ENCODE measurements around the gene NR2F2.

The NR2F2 gene

DNA sequence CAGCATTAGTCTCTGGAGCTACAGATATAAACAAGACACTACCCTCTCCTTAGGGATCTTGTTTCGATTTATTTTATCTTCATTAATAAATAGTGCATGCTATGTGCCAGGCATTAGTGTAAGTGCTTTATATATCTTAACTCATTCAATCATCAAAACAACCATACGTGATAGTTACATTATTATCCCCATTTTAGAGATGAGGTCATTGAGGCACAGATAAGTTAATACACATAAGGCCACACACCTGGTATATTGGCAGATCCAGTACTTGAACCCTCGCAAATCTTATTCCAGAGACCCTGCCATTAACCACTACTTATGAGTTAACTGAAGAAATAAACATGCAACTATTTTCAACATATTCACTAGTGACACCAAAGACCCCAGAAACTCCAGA lies 25.7 kb upstream of the NR2F2 start:
- Histone ChIP-seq H3K9ac (ENCODE audit: low read length) (no peak overlapping the region), H3K9me3 (ENCODE audit: low read length) (no peaks in the 10 kb centered on the region), H3K36me3 (ENCODE audit: insufficient read depth, low read length) (no peaks in the 10 kb centered on the region), H3K4me1 (ENCODE audit: insufficient read depth, low read length) (peaks cover 8% of the 10 kb centered on the region), H3K27ac (ENCODE audit: low read depth, low read length) (no peak overlapping the region), H3K27me3 (ENCODE audit: control insufficient read depth in 1 of 2, insufficient read depth in 2 of 2, low read length in 2 of 2) (no peaks in the 10 kb centered on the region), H3K4me3 (ENCODE audit: low read depth in 1 of 2, low read length in 2 of 2) (no peak overlapping the region)

- Histone ChIP-seq H3K9ac (ENCODE audit: low read length) (no peak overlapping the region), H3K4me3 (ENCODE audit: low read depth in 1 of 2, low read length in 2 of 2) (no peak overlapping the region)
Observed at GRCh38 chr15:96306321-96306720, 24.2 kb upstream of the NR2F2 start.

DNA sequence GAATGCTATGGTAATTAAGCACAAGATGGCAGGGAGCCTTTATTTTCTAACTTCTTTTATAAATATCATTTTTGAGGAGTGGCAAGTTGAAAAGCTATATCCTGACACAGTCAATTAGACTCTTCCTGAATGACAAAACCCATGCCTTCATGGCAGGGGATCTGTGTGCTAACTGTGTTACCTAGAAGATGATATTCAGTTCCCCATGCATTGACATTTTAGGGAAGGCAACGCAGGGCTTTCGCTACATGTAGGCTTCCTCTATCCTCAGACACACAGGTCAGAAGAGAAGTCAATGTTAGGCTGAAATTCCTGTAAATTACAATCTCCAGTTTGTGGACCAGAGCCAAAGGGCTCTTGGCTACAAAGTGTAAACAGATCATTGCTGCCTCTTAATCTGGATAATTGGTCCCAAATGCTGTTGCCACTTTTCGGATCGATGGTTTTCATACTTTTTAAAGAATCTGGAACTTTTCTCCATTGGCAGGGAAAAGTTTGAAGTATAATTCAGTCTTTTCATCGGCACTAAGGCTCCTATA lies 22.6 kb upstream of the NR2F2 start:
- H3K9ac ChIP-seq (ENCODE audit: low read length) = no peak overlapping the region
- no peak overlapping the region for H3K4me3 ChIP-seq (ENCODE audit: low read depth in 1 of 2, low read length in 2 of 2)
- H3K27ac ChIP-seq (ENCODE audit: low read depth, low read length) = no peak overlapping the region
- no peaks in the 10 kb centered on the region for H3K27me3 ChIP-seq (ENCODE audit: control insufficient read depth in 1 of 2, insufficient read depth in 2 of 2, low read length in 2 of 2)
- no peaks in the 10 kb centered on the region for H3K9me3 ChIP-seq (ENCODE audit: low read length)
- peaks cover 8% of the 10 kb centered on the region for H3K4me1 ChIP-seq (ENCODE audit: insufficient read depth, low read length)
- H3K36me3 ChIP-seq (ENCODE audit: insufficient read depth, low read length) = no peaks in the 10 kb centered on the region

More at GRCh38 chr15:96306321-96306720, 24.2 kb upstream of the NR2F2 start:
- Histone ChIP-seq H3K27ac (ENCODE audit: low read depth, low read length) (no peak overlapping the region), H3K9me3 (ENCODE audit: low read length) (no peaks in the 10 kb centered on the region), H3K36me3 (ENCODE audit: insufficient read depth, low read length) (no peaks in the 10 kb centered on the region), H3K27me3 (ENCODE audit: control insufficient read depth in 1 of 2, insufficient read depth in 2 of 2, low read length in 2 of 2) (no peaks in the 10 kb centered on the region), H3K4me1 (ENCODE audit: insufficient read depth, low read length) (peaks cover 8% of the 10 kb centered on the region)

DNA sequence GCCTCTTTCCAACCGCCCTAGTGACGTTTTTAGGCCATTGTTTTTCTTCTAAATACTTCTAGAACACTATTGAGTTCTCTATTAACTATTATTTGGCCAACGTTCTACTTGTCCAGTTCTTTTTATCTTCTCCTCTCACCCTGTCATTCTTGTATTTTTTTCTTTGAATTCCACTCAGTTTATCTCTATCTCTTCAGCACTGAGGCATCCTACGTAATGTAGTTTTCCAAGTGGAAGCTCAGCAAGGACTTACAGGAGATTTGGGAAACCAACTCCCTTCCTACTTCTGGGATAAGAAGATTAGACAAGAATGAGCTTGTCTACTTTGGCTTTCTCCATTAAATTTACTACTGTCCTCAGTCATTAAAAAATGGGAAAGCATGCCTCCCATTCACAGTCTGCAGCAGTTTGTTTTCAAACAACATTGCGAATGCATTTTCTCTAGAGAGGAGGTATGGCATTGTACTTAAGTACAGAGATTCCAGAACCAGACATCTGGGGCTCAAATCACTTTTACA lies 21.3 kb upstream of the NR2F2 start:
- H3K27me3 ChIP-seq (ENCODE audit: control insufficient read depth in 1 of 2, insufficient read depth in 2 of 2, low read length in 2 of 2) = no peaks in the 10 kb centered on the region
- H3K4me3 ChIP-seq (ENCODE audit: low read depth in 1 of 2, low read length in 2 of 2) = no peak overlapping the region
- no peak overlapping the region for H3K27ac ChIP-seq (ENCODE audit: low read depth, low read length)
- H3K9ac ChIP-seq (ENCODE audit: low read length) = no peak overlapping the region
- peaks cover 8% of the 10 kb centered on the region for H3K4me1 ChIP-seq (ENCODE audit: insufficient read depth, low read length)
- no peaks in the 10 kb centered on the region for H3K36me3 ChIP-seq (ENCODE audit: insufficient read depth, low read length)
- H3K9me3 ChIP-seq (ENCODE audit: low read length) = no peaks in the 10 kb centered on the region

DNA sequence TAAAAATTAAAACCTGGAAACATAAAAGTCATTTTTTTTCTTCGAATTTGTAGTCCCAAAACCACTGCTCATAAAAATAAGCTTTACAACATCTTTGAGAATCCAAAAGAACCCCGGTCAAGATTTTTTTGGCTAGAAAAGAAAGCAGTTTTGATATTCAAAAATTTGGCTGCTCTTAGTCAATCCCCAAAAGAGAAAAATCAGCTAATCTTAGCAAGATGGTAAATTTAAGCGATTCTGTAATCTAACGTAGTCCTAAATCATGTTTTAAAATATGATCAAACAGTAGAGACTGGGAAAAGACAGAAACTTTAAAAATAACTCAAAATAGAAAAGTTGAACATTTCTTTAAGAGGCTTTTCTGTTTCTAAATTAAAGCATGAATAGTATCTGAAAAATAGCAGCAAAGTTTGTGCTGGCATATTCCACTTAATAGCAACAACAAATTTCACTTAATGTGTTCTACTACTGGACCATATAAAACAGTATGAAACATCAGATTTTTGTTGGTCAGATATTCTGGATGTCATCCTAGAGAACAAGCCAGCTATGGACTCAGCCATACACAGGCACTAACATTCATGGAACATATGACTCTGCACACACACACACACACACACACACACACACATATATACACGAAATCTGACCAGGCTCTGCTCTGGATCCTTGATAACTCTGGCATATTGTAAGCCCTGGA lies 19.1 kb upstream of the NR2F2 start:
- no peak overlapping the region for H3K9ac ChIP-seq (ENCODE audit: low read length)
- no peaks in the 10 kb centered on the region for H3K9me3 ChIP-seq (ENCODE audit: low read length)
- H3K27me3 ChIP-seq (ENCODE audit: control insufficient read depth in 1 of 2, insufficient read depth in 2 of 2, low read length in 2 of 2) = no peaks in the 10 kb centered on the region
- no peaks in the 10 kb centered on the region for H3K36me3 ChIP-seq (ENCODE audit: insufficient read depth, low read length)
- H3K4me1 ChIP-seq (ENCODE audit: insufficient read depth, low read length) = peaks cover 11% of the 10 kb centered on the region
- H3K4me3 ChIP-seq (ENCODE audit: low read depth in 1 of 2, low read length in 2 of 2) = no peak overlapping the region
- no peak overlapping the region for H3K27ac ChIP-seq (ENCODE audit: low read depth, low read length)

GRCh38 chr15:96311956-96312294 lies 18.6 kb upstream of the NR2F2 start:
- H3K9ac ChIP-seq (ENCODE audit: low read length) = no peak overlapping the region
- no peaks in the 10 kb centered on the region for H3K9me3 ChIP-seq (ENCODE audit: low read length)
- no peaks in the 10 kb centered on the region for H3K36me3 ChIP-seq (ENCODE audit: insufficient read depth, low read length)
- peaks cover 16% of the 10 kb centered on the region for H3K4me1 ChIP-seq (ENCODE audit: insufficient read depth, low read length)
- no peak overlapping the region for H3K27ac ChIP-seq (ENCODE audit: low read depth, low read length)
- H3K27me3 ChIP-seq (ENCODE audit: control insufficient read depth in 1 of 2, insufficient read depth in 2 of 2, low read length in 2 of 2) = no peaks in the 10 kb centered on the region
- no peak overlapping the region for H3K4me3 ChIP-seq (ENCODE audit: low read depth in 1 of 2, low read length in 2 of 2)

GRCh38 chr15:96312641-96313335 lies 17.7 kb upstream of the NR2F2 start:
- H3K4me3 ChIP-seq (ENCODE audit: low read depth in 1 of 2, low read length in 2 of 2) = no peak overlapping the region
- H3K36me3 ChIP-seq (ENCODE audit: insufficient read depth, low read length) = no peaks in the 10 kb centered on the region
- H3K9me3 ChIP-seq (ENCODE audit: low read length) = no peaks in the 10 kb centered on the region
- H3K27ac ChIP-seq (ENCODE audit: low read depth, low read length) = no peak overlapping the region
- H3K4me1 ChIP-seq (ENCODE audit: insufficient read depth, low read length) = peaks cover 18% of the 10 kb centered on the region
- H3K27me3 ChIP-seq (ENCODE audit: control insufficient read depth in 1 of 2, insufficient read depth in 2 of 2, low read length in 2 of 2) = no peaks in the 10 kb centered on the region
- H3K9ac ChIP-seq (ENCODE audit: low read length) = no peak overlapping the region

GRCh38 chr15:96314518-96314917 lies 16.0 kb upstream of the NR2F2 start:
- Histone ChIP-seq H3K27me3 (ENCODE audit: control insufficient read depth in 1 of 2, insufficient read depth in 2 of 2, low read length in 2 of 2) (no peaks in the 10 kb centered on the region), H3K9ac (ENCODE audit: low read length) (no peak overlapping the region), H3K9me3 (ENCODE audit: low read length) (no peaks in the 10 kb centered on the region), H3K4me1 (ENCODE audit: insufficient read depth, low read length) (peaks cover 11% of the 10 kb centered on the region), H3K36me3 (ENCODE audit: insufficient read depth, low read length) (no peaks in the 10 kb centered on the region), H3K4me3 (ENCODE audit: low read depth in 1 of 2, low read length in 2 of 2) (no peak overlapping the region), H3K27ac (ENCODE audit: low read depth, low read length) (no peak overlapping the region)

DNA sequence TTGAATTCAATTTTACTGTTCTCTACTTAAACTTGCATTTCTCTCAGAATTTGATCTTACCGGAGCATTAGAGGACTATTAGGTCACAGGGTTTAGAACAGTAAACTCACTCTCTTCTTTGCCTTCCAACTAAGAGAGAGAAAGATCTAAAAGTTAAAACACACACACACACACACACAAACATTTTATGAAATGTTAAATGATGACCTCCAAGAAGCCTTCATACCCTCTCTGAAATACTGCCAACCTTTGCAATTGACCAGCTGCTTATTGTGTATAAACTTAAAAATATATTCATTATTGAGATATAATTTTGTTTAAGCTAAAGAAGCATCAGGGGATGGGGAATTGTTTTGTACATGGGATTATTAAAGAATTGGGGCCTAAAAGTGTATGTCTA lies 15.5 kb upstream of the NR2F2 start:
- Histone ChIP-seq H3K27me3 (ENCODE audit: control insufficient read depth in 1 of 2, insufficient read depth in 2 of 2, low read length in 2 of 2) (no peaks in the 10 kb centered on the region), H3K27ac (ENCODE audit: low read depth, low read length) (no peak overlapping the region), H3K9me3 (ENCODE audit: low read length) (no peaks in the 10 kb centered on the region), H3K4me1 (ENCODE audit: insufficient read depth, low read length) (peaks cover 11% of the 10 kb centered on the region), H3K9ac (ENCODE audit: low read length) (no peak overlapping the region), H3K36me3 (ENCODE audit: insufficient read depth, low read length) (no peaks in the 10 kb centered on the region), H3K4me3 (ENCODE audit: low read depth in 1 of 2, low read length in 2 of 2) (no peak overlapping the region)

DNA sequence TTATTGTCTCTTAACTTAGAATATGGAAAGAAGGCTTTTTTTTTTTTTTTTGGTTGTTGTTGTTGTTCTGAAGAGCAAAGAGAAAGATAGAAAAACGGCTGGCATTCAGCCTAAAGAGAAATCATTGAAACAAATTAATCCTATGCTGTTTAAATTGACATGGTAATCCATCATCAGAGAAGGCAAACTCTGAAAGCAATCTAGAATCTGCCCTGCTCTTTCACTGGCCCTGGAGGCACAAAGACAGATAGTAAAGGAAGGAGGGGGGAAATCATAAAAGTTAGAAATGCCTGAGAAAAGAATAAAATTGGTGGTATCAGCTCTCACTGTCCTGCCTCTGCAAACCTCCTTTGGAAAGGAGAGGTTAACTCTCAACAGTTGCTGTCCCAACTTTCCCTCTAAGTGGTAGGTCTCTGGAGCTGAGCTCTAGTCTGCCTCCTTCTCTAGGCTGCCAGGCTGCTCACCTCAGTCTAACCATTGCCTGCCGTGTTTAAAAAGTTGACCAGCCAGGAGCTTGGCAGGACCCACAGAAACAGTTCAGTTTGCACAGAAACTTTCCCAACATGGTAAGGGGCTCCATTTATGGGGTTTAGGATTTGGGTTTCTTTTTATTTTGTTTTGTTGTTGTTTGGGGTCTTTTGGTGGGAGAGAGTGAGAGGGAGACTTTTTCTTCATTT lies 13.4 kb upstream of the NR2F2 start:
- Histone ChIP-seq H3K9me3 (ENCODE audit: low read length) (no peaks in the 10 kb centered on the region), H3K9ac (ENCODE audit: low read length) (no peak overlapping the region), H3K36me3 (ENCODE audit: insufficient read depth, low read length) (no peaks in the 10 kb centered on the region), H3K27me3 (ENCODE audit: control insufficient read depth in 1 of 2, insufficient read depth in 2 of 2, low read length in 2 of 2) (no peaks in the 10 kb centered on the region), H3K4me3 (ENCODE audit: low read depth in 1 of 2, low read length in 2 of 2) (no peak overlapping the region), H3K27ac (ENCODE audit: low read depth, low read length) (no peak overlapping the region), H3K4me1 (ENCODE audit: insufficient read depth, low read length) (peaks cover 15% of the 10 kb centered on the region)

DNA sequence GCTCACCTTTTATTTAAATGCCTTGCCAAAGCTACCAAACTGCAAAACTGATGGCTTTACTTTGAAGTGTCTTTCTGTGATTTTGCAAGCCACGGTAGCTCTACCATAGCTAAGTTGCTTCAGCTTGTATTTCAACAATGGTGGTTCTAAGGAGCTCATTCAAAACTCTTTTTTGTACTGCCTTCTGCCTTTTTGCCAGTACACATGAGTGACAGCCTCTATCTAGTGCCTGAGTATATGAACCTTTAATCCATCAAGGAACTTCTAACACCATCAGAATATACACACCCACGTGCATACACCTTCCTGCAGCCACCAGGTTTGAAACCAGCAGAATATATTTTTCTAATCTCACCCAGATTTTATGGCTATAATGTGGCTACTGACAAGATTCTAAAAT lies 10.4 kb upstream of the NR2F2 start:
- Histone ChIP-seq H3K9me3 (ENCODE audit: low read length) (no peaks in the 10 kb centered on the region), H3K4me3 (ENCODE audit: low read depth in 1 of 2, low read length in 2 of 2) (no peak overlapping the region), H3K36me3 (ENCODE audit: insufficient read depth, low read length) (no peaks in the 10 kb centered on the region), H3K4me1 (ENCODE audit: insufficient read depth, low read length) (peaks cover 39% of the 10 kb centered on the region), H3K9ac (ENCODE audit: low read length) (no peak overlapping the region), H3K27me3 (ENCODE audit: control insufficient read depth in 1 of 2, insufficient read depth in 2 of 2, low read length in 2 of 2) (no peaks in the 10 kb centered on the region), H3K27ac (ENCODE audit: low read depth, low read length) (no peak overlapping the region)

All from muscle layer of colon (tissue), 2 donors.